Fibroblast of peridontal ligament (primary cell): ENCODE results near the gene ACACB.

Experiments
- DNase-seq: peaks from one replicate; pipeline ENCODE4 v3.0.0-alpha.2; 2010; ENCODE audit errors: extremely low read depth

The ACACB gene

GRCh38 chr12:109212460-109213115 lies 96.2 kb downstream of the ACACB start:
- no peak for DNase-seq

GRCh38 chr12:109214131-109214530 lies 97.7 kb downstream of the ACACB start:
- no peak for DNase-seq

DNA sequence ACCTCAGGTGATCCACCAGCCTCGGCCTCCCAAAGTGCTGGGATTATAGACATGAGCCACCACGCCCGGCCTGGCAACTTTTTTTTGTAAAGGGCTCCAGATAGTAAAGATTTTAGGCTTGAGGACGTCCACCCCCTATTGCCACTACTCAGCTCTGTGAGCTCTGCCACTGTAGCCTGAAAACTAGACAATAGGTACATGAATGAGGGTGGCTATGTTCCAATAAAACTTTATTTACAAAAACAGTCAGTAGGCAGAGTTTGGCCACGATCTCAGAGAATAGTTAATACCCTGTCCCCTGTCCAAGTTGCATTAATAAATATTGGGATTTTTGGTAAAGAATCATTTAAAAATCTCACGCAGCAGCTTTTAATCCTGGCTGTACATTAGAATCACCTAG lies 102.6 kb downstream of the ACACB start:
- no peak for DNase-seq

- DNase-seq = no peak
Measured at GRCh38 chr12:109219938-109220337, 103.6 kb downstream of the ACACB start.

DNA sequence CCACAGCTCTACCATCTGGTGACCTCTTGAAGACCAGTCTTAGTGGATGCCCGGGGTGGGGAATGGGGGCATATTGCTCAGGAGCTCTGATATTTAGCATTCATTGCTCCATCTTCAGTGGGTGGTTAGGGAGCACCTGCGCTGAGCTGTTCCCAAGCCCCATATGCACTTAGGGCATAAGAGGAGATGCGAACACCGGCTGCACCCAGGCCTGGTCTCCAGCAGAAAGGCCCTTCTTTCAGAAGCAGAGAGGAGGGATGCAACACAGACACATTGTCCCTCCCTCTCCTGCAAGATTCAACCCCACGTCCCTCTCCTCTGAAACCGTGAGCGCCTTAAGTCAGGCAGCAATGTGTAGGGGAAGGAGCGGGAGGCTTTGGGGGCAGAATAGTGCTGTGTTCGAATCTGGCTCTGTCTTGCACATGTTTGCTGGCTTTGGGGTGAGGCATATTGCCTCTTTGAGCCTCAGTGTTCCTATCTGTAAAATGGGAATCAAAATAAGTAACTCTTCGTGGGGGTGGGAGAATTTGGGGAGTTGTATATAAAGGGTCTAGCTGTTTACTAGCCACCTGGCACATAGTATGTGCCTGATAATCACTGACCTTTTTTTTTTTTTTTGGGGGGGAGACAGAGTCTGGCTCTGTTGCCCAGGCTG lies 105.0 kb downstream of the ACACB start:
- DNase-seq = no peak

- DNase-seq = no peak
Measured at GRCh38 chr12:109222062-109222461, 105.7 kb downstream of the ACACB start.

GRCh38 chr12:109222496-109222895 lies 106.1 kb downstream of the ACACB start:
- no peak for DNase-seq

DNA sequence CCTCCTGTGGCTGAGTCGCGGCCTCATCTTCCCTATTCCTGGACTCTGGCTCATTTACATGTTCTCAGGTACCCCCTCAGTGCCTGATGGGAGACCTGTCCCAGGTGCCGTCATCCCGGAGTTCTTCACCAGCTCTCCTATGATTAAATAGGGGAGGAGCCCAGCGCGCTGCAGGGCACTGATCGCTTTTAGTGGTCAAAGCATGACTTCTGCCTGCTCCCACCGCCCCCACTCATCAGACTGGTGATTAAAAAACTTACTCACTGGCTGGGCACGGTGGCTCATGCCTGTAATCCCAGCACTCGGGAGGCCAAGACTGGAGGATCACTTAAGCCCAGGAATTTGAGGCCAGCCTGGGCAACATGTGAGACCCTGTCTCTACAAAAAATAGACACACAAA lies 106.8 kb downstream of the ACACB start:
- no peak for DNase-seq

DNA sequence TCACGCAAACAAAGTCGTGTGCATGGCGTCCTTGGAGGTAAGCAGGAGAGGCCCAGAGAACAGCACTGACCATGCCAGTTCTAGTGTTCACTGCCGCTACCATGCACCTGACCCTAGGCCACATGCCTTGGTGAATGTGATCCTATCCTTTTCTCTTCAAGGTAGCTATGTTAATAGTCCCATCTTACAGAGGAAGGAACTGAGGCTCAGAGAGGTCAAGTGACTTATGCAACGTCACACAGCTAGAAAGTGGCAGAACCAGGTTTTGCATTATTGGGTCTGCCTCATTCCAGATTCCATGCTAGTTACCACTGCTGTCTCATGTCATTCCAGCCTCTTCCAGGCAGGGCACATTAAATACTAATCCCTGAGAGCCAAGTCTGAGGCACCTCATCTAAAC lies 107.5 kb downstream of the ACACB start:
- no peak for DNase-seq

- DNase-seq = no peak
Measured at GRCh38 chr12:109228664-109229063, 112.3 kb downstream of the ACACB start.

- no peak for DNase-seq
Measured at GRCh38 chr12:109230193-109230592, 113.8 kb downstream of the ACACB start.

GRCh38 chr12:109232731-109233130 lies 116.3 kb downstream of the ACACB start:
- no peak for DNase-seq

DNA sequence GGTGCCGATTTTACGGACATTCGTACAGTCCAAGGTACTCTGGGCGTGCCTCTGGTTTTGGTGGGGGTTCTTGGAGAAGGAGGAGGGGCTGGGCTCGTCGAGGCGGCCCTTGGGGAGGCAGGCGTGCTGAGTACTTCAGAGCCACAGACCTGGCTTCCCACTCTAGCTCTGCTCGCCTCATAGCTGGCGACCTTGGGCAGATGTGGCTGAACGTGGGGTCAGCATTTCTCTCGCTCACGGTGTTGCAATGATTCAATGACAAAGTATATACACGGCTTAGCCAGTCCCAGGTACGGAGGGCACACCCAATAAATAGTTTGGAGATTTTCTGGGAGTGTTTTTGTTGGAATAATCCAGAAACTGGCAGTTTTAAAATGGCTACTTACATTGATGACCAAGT lies 117.6 kb downstream of the ACACB start:
- DNase-seq = no peak

DNA sequence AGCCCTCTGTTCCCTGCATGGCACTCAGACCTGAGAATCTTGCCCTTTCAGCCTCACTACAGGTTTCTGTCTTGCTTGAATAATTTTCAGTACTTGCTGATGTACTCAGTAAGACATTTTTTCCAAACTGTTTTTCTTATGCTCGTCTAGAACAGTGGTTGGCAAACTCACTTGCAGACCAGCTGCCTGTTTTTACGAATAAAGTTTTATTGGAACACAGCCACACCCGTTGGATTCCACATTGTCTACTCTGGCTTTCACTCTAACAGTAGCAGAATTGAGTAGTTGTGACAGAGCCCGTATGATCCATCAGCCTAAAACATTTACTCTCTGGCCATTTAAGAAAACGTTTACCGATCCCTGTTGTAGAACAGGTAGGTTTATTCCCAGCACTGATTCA lies 119.9 kb downstream of the ACACB start:
- DNase-seq = no peak

- no peak for DNase-seq
Measured at GRCh38 chr12:109239179-109239578, 122.8 kb downstream of the ACACB start.

GRCh38 chr12:109239691-109240090 lies 123.3 kb downstream of the ACACB start:
- no peak for DNase-seq

- DNase-seq = no peak
Measured at GRCh38 chr12:109240365-109240764, 124.0 kb downstream of the ACACB start.

- no peak for DNase-seq
Measured at GRCh38 chr12:109241936-109242335, 125.5 kb downstream of the ACACB start.

DNA sequence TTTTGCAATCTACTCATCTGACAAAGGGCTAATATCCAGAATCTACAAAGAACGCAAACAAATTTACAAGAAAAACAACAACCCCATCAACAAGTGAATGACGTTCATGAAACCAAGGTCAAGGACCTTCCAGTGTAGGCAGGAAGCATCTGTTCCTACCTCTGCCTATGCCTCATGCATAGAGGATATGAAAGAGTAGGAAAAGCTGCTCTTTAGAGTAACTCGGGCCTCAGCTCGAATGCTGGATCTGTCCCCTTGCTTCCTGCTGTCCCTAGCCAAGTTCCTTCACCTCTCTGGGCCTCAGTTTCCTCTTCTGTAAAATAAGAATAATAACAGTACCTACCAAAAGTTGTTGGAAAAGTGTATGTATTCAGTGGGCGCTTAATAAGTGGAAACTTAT lies 127.7 kb downstream of the ACACB start:
- DNase-seq = no peak

- DNase-seq = no peak
Measured at GRCh38 chr12:109246221-109246620, 129.8 kb downstream of the ACACB start.

DNA sequence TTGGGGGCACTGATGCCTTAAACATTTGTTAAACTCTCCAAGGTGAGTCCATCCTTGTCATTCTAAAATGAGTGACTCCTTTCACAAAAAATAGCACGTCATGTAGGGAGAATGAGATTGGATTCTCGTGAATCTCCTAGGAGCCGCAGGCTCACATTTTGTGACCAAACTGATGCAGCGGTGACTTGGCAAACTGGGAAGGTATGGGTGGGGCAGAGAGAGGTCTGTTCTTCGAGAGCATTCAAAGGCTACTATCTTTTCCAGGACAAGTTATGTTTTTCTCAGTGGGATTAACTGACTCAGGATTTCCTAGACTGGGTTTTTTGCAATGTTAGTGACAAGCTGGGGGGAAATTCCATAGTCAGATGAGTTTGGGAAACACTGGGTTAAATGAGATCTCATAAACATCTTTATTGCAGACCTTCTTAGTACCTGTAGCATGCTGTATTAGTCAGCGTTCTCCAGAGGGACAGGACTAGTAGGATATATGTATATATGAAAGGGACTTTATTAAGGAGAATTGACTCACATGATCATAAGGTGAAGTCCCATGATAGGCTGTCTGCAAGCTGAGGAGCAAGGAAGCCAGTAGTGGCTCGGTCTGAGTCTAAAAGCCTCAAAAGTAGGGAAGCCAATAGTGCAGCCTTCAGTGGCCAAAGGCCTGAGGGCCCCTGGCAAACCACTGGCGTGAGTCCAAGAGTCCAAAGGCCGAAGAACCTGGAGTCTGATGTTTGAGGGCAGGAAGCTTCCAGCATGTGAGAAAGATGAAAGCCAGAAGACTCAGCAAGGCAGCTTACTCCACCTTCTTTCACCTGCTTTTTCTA lies 131.7 kb downstream of the ACACB start:
- no peak for DNase-seq

DNA sequence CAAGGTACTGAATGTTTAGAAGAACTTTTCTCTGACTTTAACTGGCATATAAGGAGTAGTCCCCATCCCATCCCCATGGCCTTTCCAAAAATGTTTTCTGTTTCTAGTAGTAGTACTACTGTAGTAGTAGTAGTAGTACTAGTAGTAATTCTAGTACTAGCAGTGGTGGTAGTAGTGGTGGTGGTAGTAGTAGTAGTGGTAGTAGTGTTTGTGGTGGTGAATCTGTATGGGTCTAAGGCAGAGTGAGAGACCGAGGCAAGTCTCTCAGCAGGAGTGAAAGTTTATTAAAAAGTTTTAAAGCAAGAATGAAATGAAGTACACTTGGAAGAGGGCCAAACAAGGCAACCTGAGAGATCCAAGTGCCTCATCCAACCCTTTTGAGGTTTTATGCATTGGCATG lies 134.1 kb downstream of the ACACB start:
- no peak for DNase-seq

- no peak for DNase-seq
Measured at GRCh38 chr12:109252799-109253198, 136.4 kb downstream of the ACACB start.
